ENCODE data around the gene GSDME.

Gene GSDME

GRCh38 chr7:24702755-24703154, 54.5 kb downstream of the GSDME start:
- no peak for DNase-seq

- DNase-seq = no peak
Observed at GRCh38 chr7:24701261-24702235, 55.7 kb downstream of the GSDME start.

- no peak for DNase-seq
Observed at GRCh38 chr7:24700521-24701260, 56.6 kb downstream of the GSDME start.

- no peak for DNase-seq
Observed at GRCh38 chr7:24698531-24699266, 58.6 kb downstream of the GSDME start.

- DNase-seq = no peak
Observed at GRCh38 chr7:24697416-24697815, 59.8 kb downstream of the GSDME start.

- DNase-seq = no peak
Observed at GRCh38 chr7:24692592-24692991, 64.7 kb downstream of the GSDME start.

GRCh38 chr7:24690251-24690650, 67.0 kb downstream of the GSDME start:
- peak; percentile 8 to 12 for DNase-seq

- DNase-seq = no peak
Observed at GRCh38 chr7:24685708-24686107, 71.6 kb downstream of the GSDME start.

- no peak for DNase-seq
Observed at GRCh38 chr7:24670782-24671181, 86.5 kb downstream of the GSDME start.

- DNase-seq = no peak
Observed at GRCh38 chr7:24669971-24670591, 87.2 kb downstream of the GSDME start.

- DNase-seq = no peak
Observed at GRCh38 chr7:24668927-24669635, 88.2 kb downstream of the GSDME start.

- peak; percentile 22 to 79 for DNase-seq
Observed at GRCh38 chr7:24665564-24666294, 91.5 kb downstream of the GSDME start.

- no peak for DNase-seq
Observed at GRCh38 chr7:24660546-24660945, 96.7 kb downstream of the GSDME start.

- DNase-seq = no peak
Observed at GRCh38 chr7:24659505-24659904, 97.8 kb downstream of the GSDME start.

- DNase-seq = no peak
Observed at GRCh38 chr7:24657980-24658379, 99.3 kb downstream of the GSDME start.

GRCh38 chr7:24656608-24657007, 100.7 kb downstream of the GSDME start:
- DNase-seq = no peak

GRCh38 chr7:24654305-24654704, 103.0 kb downstream of the GSDME start:
- DNase-seq = no peak

- peak in 1 of 2 donors; percentile 14 for DNase-seq
Observed at GRCh38 chr7:24653316-24654085, 103.8 kb downstream of the GSDME start.

- DNase-seq = no peak
Observed at GRCh38 chr7:24652251-24652939, 104.9 kb downstream of the GSDME start.

Measured in inflammatory macrophage treated with lipopolysaccharide for 1 hour (primary cell).